GM18520 (cell line): ENCODE data around the gene GYS1.
A peak's percentile ranks its signal among the peaks of the same experiment; 100 is the strongest.

Experiments
- ATAC-seq: cut with Tn5 transposase; IDR thresholded peaks from one replicate; pipeline ENCODE4 v1.9.1; 2021; ENCODE audit not compliant: unreplicated experiment

GYS1 gene

GRCh38 chr19:48965040-48965805 lies 27.9 kb downstream of the GYS1 start, which contains the start of gene FTL:
Gene FTL, plus strand, starts transcription at chr19:48965309. Its CDS starts 199 bp downstream, at chr19:48965508.
- ATAC-seq, result peak; percentile 43

- ATAC-seq, result no peak
Measured at GRCh38 chr19:48964205-48965039, 28.7 kb downstream of the GYS1 start.

- peak; percentile 17 for ATAC-seq
Measured at GRCh38 chr19:48963371-48964204, 29.5 kb downstream of the GYS1 start.

- ATAC-seq, result no peak
Measured at GRCh38 chr19:48962849-48963165, 30.3 kb downstream of the GYS1 start.

GRCh38 chr19:48962029-48962848 lies 30.9 kb downstream of the GYS1 start:
- ATAC-seq, result no peak

- ATAC-seq, result no peak
Measured at GRCh38 chr19:48961673-48962028, 31.5 kb downstream of the GYS1 start.

GRCh38 chr19:48961051-48961649 lies 32.0 kb downstream of the GYS1 start:
- no peak for ATAC-seq

GRCh38 chr19:48959341-48960239 lies 33.5 kb downstream of the GYS1 start:
- no peak for ATAC-seq

GRCh38 chr19:48958006-48958405 lies 35.1 kb downstream of the GYS1 start:
- no peak for ATAC-seq

GRCh38 chr19:48955308-48955958 lies 37.7 kb downstream of the GYS1 start:
- ATAC-seq, result no peak

- ATAC-seq, result peak; percentile 80
Measured at GRCh38 chr19:48954595-48955307, 38.4 kb downstream of the GYS1 start, which contains the start of gene BAX. Gene BAX, plus strand, starts transcription at chr19:48954875. Its CDS starts 54 bp downstream, at chr19:48954929.

- no peak for ATAC-seq
Measured at GRCh38 chr19:48953990-48954594, 39.0 kb downstream of the GYS1 start.

- ATAC-seq, result no peak
Measured at GRCh38 chr19:48953141-48953540, 40.0 kb downstream of the GYS1 start.

GRCh38 chr19:48950830-48951519 lies 42.1 kb downstream of the GYS1 start:
- no peak for ATAC-seq

GRCh38 chr19:48950159-48950558 lies 43.0 kb downstream of the GYS1 start:
- ATAC-seq, result no peak

GRCh38 chr19:48947258-48947542 lies 45.9 kb downstream of the GYS1 start:
- ATAC-seq, result no peak
